ENCODE results near the gene HABP2.
A peak's percentile ranks its signal among the peaks of the same experiment; 100 is the strongest.

The HABP2 gene

DNA sequence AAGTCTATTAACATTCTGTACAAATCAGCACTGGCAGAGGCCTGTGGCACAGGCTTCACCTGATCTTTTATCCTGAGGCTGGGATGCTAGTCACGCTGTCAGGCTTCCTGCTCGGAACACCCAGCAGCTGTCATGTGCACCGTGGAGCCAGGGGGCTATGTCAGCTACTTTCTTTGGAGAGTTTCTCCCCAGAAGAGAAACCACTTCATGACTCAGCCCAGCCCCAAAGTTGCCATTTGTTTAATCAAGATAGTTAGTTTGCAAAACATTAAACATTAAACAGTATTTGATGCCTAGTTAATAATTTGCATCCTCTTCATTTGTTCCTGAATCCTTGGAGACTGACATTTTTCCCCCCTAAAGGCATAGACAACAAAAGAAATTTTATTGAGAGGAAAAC is at the start of gene HABP2:
HABP2 (plus strand) TSS at position 353 of the 400 bp plus-strand sequence. CDS start 69 bp downstream, outside the sequence.
- DNase-seq: no peak

DNA sequence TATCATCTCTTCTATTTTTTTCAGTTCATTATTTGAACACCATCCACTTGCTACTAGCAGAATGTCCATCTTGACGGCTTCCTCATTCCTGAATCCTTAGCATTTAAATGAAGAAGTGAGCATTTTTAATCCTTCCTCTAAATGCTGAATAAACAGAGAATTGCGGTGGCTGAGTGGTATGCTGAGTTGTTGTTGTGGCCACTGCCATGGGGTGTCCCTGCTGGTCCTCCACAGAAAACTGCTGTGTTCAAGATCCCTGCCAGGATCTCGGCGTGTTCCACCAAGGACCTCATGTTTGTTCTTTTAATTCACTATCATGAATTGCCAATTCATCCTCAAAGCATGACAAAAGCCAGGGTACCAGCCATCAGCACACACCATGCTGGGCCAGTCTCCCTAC is 48.9 kb upstream of the HABP2 start:
- peak; percentile 29 to 50 for DNase-seq

DNA sequence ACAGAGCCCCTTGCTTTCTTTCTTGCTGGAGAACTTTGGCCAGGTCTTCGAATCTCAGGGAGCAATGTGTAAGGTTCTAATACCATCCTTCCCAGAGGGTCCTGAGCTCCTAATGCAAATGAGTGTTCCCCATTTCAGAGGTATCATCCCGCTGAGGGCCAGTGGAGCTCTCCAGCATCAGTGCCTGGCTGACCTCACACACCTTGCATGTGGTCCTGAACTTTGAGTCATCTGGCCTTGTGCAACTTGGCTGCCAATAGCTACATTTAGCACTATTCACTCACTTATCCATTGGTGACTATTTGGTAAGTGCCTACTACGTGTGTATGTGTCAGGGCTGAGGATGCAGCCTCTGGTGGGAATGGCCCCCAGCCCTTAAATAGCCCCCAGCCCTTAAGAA is 48.4 kb upstream of the HABP2 start:
- DNase-seq: no peak

- DNase-seq: no peak
These were observed 46.4 kb upstream of the HABP2 start for GRCh38 chr10:113506476-113506875.

- DNase-seq: no peak
These were observed 41.4 kb upstream of the HABP2 start for GRCh38 chr10:113511419-113511818.

- DNase-seq: peak; percentile 30 to 43
These were observed 37.7 kb upstream of the HABP2 start for GRCh38 chr10:113515161-113515560.

DNA sequence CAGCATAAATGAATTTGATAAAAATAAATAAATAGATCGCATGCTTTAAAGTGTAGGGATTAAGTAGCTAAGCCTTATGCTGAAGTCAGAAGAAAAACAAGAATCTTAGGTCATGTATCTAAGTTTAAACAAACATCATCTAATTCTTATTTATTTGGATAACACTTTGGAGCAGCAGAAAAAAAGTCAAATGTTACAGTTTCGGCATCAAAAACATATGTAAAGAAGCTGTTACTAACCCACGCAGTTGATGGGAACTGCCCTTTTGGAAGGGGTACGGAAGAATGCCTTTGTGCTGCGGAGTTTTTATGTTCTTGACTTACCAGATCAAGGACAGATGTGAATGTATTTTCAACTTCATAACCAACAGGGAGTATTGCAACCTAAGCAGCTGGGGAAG is 37.3 kb upstream of the HABP2 start:
- no peak for DNase-seq

GRCh38 chr10:113516061-113516460 is 36.8 kb upstream of the HABP2 start:
- DNase-seq: no peak

- no peak for DNase-seq
These were observed 35.5 kb upstream of the HABP2 start for GRCh38 chr10:113517165-113517900.

DNA sequence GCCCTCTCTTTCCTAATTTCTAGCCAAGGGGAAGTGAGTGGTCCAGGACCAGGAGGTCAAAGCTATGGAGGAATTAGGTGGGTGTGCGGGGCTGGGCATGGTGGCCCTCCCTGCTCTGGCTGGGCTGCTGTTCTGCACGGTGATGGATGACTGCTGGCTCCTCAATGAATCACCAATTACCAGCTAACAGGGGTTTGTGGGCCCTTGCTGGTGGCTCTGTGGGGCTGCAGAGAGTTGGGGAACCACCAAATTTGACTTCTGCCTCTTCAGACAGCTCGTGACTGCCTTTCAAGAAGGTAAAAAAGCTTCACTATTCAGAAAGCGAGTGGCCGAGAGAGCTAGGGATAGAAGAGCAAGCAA is 35.0 kb upstream of the HABP2 start:
- DNase-seq: no peak

GRCh38 chr10:113518415-113518814 is 34.4 kb upstream of the HABP2 start:
- no peak for DNase-seq

DNA sequence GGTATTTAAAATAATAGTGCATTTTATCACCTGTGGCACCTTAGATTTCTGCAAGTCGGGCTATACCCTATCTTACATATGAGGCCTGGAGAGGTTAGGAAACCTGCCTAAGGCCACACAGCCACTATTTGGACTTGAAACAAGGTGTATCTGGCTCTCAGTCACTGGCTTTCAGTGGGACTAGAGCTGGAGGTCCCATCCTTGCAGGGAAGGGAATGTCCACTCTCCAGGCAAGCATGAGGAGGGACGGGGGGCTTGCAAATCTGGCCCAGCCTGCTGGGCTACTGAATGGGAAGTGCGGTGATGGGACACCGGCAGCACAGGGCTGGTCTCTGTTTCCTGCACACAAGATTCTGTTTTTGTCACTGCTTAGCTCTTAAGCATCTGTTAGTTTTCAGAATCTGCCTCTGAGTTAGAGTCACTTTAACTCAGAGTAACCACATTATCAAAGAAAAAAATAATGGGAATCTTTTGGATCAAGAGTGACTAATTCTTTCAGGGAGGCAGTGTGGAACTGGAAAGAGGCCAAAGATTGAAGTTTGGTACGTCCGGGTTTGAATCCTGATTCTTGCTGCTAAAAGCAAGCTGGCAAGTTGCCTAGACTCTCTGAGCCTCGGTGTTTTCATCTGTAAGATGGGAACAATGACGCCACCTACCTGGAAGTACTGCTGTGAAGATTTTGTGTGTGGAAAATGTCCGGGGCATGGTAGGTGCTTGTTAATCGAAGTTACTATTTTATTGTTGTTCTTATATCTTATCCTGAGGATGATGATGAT is 33.8 kb upstream of the HABP2 start:
- no peak for DNase-seq

GRCh38 chr10:113519681-113520115 is 33.2 kb upstream of the HABP2 start:
- no peak for DNase-seq

DNA sequence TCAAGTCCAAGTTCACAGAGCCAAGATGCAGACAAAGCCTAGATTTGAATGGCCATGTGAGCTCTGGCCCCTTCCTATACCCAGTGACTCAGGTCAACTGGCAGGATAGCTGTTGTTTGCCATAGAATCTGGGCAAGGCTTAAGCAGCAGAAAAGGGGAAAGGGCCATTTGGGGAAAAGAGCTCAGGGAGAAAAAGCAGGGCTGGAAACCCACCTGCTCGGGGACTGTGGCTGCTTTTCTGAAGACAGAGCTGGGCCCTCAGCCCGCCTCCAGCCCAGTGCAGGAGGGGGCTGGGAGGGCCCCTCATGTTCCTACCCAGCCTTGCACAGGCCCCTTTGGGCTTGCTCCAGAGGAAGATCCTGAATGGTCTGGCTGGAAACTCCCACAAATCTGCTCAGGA is 32.6 kb upstream of the HABP2 start:
- no peak for DNase-seq

DNA sequence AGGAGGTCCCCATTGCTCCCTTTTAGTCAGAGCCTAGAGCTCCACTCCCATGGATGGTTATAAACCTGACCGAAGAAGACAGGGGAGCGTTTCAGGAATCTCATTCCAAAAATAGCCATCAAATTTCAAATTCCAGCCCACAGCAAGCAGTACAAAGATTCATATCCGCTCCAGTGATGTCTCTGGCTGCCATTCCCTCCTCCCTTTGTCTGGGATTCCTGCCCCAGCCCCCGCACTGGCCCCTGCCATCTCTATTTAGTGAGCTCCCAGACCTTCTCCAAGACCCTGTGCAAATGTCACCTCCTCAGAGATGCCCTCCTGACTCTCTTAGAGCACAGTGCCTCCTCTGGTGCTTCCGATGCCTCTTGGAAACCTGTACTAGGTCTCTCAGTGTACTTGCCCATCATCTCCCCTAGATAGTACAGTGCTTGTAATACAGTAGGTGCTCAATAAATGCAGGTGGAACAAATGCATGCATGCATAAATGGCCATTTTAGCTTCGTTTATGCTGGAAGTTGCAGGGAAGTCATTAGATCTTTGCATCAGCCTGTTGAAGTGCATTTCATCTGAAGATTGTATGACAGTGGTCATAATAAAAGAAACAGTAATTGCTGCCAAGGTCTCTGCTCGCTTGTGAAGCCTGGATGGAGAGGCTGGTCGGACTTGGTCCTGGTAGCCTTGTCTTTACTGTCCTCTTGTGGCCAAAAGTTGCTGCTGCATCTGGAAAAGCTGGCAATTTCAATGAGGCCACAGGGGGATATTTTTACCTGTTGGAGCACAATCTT is 32.0 kb upstream of the HABP2 start:
- DNase-seq: peak; percentile 52 to 79

- DNase-seq: no peak
These were observed 31.4 kb upstream of the HABP2 start for GRCh38 chr10:113521475-113521795.

- no peak for DNase-seq
These were observed 30.4 kb upstream of the HABP2 start for GRCh38 chr10:113522460-113522859.

GRCh38 chr10:113523071-113523470 is 29.8 kb upstream of the HABP2 start:
- DNase-seq: no peak

DNA sequence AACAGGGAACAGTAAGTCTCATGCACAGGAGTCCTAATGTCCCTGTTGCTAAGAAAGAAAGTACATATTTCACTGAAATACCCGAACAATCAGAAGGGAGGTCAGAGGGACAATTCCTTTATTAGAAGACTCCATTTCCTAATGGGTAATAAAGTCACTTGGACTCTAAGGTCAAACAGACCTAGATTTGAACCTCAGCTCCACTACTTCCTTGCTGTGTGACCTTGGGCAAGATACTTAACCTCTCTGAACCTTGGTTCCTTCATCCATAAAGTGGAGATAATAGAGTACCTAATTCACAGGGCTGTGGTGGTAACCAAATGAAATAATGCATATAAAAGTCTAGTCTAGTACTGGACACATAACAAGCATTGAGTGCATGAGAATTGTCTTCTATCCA is 29.2 kb upstream of the HABP2 start:
- no peak for DNase-seq

DNA sequence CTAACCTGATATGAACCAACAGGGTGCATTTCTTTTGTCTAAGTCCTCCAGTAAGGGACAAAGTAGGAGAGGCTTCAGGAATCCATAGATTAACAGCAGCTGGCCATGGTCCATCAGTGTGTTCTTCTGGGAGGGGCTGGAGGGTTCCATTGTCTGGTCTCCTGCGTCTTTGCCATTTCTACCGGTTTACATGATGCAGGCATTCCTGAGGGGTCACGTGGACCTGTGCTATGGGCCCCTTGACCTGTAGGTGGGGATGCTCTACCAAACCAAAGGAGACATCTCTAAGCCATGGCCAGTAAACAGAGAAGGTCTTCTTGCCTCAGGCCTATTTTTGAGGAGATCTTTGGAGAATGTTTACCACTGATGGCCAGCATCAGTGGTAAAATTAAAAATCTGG is 28.7 kb upstream of the HABP2 start:
- no peak for DNase-seq

DNA sequence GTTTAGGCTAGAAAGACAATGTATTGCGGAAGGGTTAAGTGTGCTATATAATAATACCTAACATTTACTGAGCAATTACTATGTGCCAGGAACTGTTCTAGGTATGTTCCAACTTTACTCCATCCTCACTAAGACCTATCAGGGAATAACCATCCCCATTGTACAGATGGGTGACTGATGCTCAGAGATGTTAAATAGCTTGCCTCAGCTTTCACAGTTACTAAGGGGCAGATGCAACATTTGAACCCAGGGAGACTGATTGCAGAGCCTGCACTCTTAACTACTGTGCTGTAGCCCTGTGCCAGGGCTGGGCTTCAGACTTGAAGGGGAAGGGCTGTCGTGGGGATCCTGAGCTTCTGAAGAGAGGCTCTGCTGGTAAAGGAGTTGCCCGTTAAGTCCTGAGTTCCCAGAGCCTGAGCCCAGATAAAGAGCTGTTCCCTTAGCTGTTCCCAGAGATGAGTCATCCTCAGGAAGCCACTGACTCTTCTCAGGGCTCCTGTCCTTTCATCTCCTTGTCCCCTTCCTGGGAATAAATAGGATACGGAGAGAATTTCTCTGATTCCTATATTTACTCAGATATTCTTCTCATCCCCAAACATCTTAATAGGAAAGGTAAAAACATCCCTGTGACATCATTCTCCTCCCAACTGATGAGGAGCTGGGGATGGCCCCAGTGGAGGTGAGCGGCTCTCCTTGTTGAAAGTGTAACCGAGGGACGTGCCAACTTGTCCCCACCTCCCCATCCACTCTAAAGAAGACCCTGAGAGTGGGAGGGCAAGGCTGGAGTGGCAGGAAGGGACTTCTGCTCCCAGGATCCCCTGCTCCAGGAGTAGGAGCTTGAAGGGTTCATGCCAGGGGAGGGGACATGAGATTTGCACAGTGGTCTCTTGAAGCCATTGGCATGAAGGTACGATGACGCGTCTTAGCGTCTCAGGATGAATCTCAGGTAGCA is 28.0 kb upstream of the HABP2 start:
- no peak for DNase-seq

DNA sequence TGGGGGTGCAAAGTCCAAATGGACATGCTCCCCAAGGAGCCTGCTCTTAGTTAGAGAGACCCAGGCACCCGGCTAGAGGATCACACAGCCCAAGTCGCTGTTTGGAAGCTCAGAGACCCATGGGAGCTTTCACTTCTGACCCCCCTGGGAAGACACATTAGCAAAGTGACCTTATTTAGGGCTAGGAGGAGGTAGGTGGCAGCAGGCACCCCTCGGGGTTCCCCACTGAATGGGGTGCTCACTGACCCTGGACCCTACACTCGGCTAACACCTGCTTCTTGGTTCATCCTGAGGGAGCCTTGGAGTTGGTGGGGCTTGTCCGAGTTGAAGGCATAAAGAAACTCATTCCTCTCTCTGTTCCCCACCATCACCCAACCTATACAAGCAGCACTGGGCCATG is 27.1 kb upstream of the HABP2 start:
- DNase-seq: no peak

All from inflammatory macrophage treated with lipopolysaccharide for 1 hour (primary cell).